HepG2 (cell line): Measurements from ENCODE around the gene LATS1. TPM values are rescaled to one million over a fixed set of nuclear protein-coding genes. Genes with fewer than 3 reads are reported as not detected.

Source experiments
- ATAC-seq: fragments of 200-7000 bp; cut with Tn5 transposase; 3 replicates; pipeline ENCODE4 v1.9.1; 2020; ENCODE audit warnings: mild to moderate bottlenecking, moderate library complexity
- BruUV-seq: library from RNA; stranded (reverse); fragments of 400-500 nt; replicated peaks from 2 replicates; lab custom pipeline; 2021; lab: Mats Ljungman, UMichigan
- CTCF ChIA-PET: fragments of 300-600 bp; formaldehyde crosslinking; extraction: SDS; loops from one replicate; lab custom pipeline; 2021; ENCODE audit warnings: low total read pairs, inconsistent platforms, low intra/inter-chr PET ratio; lab: Yijun Ruan, JAX
- POLR2A ChIA-PET: fragments of 350-600 bp; sonication (Branson Sonifier 250); formaldehyde crosslinking; loops from one replicate; lab custom pipeline; 2020; ENCODE audit warnings: antibody characterized with exemption, inconsistent platforms; lab: Yijun Ruan, JAX
- DNase-seq: peaks from one replicate; pipeline ENCODE4 v3.0.0-alpha.2; 2015; ENCODE audit warnings: low spot score
- FAIRE-seq: peaks from 3 replicates; lab custom pipeline; 2011; peaks lifted over from hg19 to GRCh38; lab: Jason Lieb, UNC
- H2AFZ ChIP-seq: one replicate; pipeline ENCODE4 v1.6.1; 2011; ENCODE audit warnings: low read length, inconsistent platforms
- H3K27ac ChIP-seq: fragments of 300-600 bp; 3 replicates; pipeline ENCODE4 v1.8.0; 2011; ENCODE audit warnings: mixed run types, mild to moderate bottlenecking, mixed read lengths, low read length, inconsistent platforms; ENCODE audit not compliant: insufficient read depth; ENCODE audit errors: extremely low read length
- H3K27me3 ChIP-seq, 2 experiments: fragments of 200-600 bp in 1 of 2; 2 replicates in 1 of 2; 3 replicates in 1 of 2; pipeline versions ENCODE4 v1.6.0 to v1.8.0; 2011; ENCODE audit warnings: low read length in 2 of 2, mild to moderate bottlenecking in 2 of 2, moderate library complexity in 2 of 2, inconsistent platforms in 1 of 2; ENCODE audit not compliant: insufficient read depth in 2 of 2, control insufficient read depth in 1 of 2
- H3K36me3 ChIP-seq, 2 experiments: fragments of 200-600 bp in 1 of 2; replicated peaks in 1 of 2; 2 replicates in 1 of 2; 3 replicates in 1 of 2; pipeline versions ENCODE4 v1.5.1 to v1.8.0; 2011; ENCODE audit warnings: low read length in 2 of 2, inconsistent platforms in 1 of 2; ENCODE audit not compliant: insufficient read depth in 2 of 2, control insufficient read depth in 1 of 2
- H3K4me1 ChIP-seq: 2 replicates; pipeline ENCODE4 v1.5.1; 2012; ENCODE audit warnings: low read length, inconsistent platforms; ENCODE audit not compliant: insufficient read depth
- H3K4me2 ChIP-seq: 2 replicates; pipeline ENCODE4 v1.6.0; 2011; ENCODE audit warnings: low read depth, low read length, inconsistent platforms
- H3K4me3 ChIP-seq, 3 experiments: fragments of 200-600 bp in 1 of 3; sonication (generic), shearing (Covaris generic) in 1 of 3; replicated peaks in 1 of 3; 2 replicates each; pipeline ENCODE4 v1.5.1; 2011 to 2016; ENCODE audit warnings: low read length in 3 of 3, inconsistent platforms in 2 of 3, low read depth in 2 of 3, mild to moderate bottlenecking in 2 of 3, control low read depth in 1 of 3, mixed read lengths in 1 of 3; ENCODE audit not compliant: insufficient read depth in 1 of 3
- H3K79me2 ChIP-seq: one replicate; pipeline ENCODE4 v1.6.1; 2011; ENCODE audit warnings: low read length, inconsistent platforms; ENCODE audit not compliant: insufficient read depth
- H3K9ac ChIP-seq: 2 replicates; pipeline ENCODE4 v1.6.0; 2011; ENCODE audit warnings: mild to moderate bottlenecking, low read depth, low read length, inconsistent platforms; ENCODE audit not compliant: insufficient read depth
- H3K9me3 ChIP-seq: 2 replicates; pipeline ENCODE4 v1.5.1; 2012; ENCODE audit warnings: mild to moderate bottlenecking, low read length
- H4K20me1 ChIP-seq: 2 replicates; pipeline ENCODE4 v1.6.0; 2011; ENCODE audit warnings: inconsistent platforms, mild to moderate bottlenecking, low read length, moderate library complexity; ENCODE audit not compliant: insufficient read depth
- IRF1 ChIP-seq: sonication (generic); formaldehyde crosslinking; IDR thresholded peaks from 2 replicates; pipeline ENCODE4 v1.4.0; 2020; ENCODE audit warnings: low read depth, mild to moderate bottlenecking, missing genetic modification reagents
- JARID2 ChIP-seq: sonication (generic); formaldehyde crosslinking; IDR thresholded peaks from 2 replicates; pipeline ENCODE4 v1.8.1; 2023; ENCODE audit warnings: missing genetic modification reagents, inconsistent platforms; ENCODE audit not compliant: insufficient replicate concordance
- KLF12 ChIP-seq: sonication (generic); formaldehyde crosslinking; IDR thresholded peaks from 2 replicates; pipeline ENCODE4 v1.4.0; 2020; ENCODE audit warnings: missing genetic modification reagents, borderline replicate concordance
- LCORL ChIP-seq, 2 experiments: fragments of 450-650 bp in 1 of 2; sonication (generic) in 1 of 2; formaldehyde crosslinking in 1 of 2; IDR thresholded peaks; 2 replicates each; pipeline versions ENCODE4 v1.5.0 to v1.6.1; 2017 to 2020; ENCODE audit warnings: antibody characterized with exemption in 1 of 2, missing genetic modification reagents in 1 of 2
- NAIF1 ChIP-seq: sonication (generic); formaldehyde crosslinking; IDR thresholded peaks from 2 replicates; pipeline ENCODE4 v1.5.0; 2020; ENCODE audit warnings: mild to moderate bottlenecking, missing genetic modification reagents, borderline replicate concordance
- POLR2AphosphoS2 ChIP-seq: IDR thresholded peaks from 2 replicates; pipeline ENCODE4 v1.6.1; 2011; ENCODE audit warnings: low read depth, low read length, improper control_type of control experiment
- TEAD2 ChIP-seq: sonication (generic); formaldehyde crosslinking; IDR thresholded peaks from 2 replicates; pipeline ENCODE4 v1.9.0; 2021; ENCODE audit warnings: missing genetic modification reagents
- ZNF121 ChIP-seq: sonication (generic); formaldehyde crosslinking; IDR thresholded peaks from 2 replicates; pipeline ENCODE4 v1.5.0; 2020; ENCODE audit warnings: mild to moderate bottlenecking, missing genetic modification reagents
- ZNF501 ChIP-seq: sonication (generic); formaldehyde crosslinking; IDR thresholded peaks from 2 replicates; pipeline ENCODE4 v1.5.1; 2020; ENCODE audit warnings: mild to moderate bottlenecking, moderate library complexity, missing genetic modification reagents
- WGBS: methylation state at CpG from one replicate; pipeline ENCODE4 v1.1.6; 2017; ENCODE audit warnings: low lambda C conversion rate; 5-methylcytosine and 5-hydroxymethylcytosine counted together
- in situ Hi-C: cut with HindIII; loops from 2 replicates; pipeline ENCODE4 v1.10.0; 2017; ENCODE audit warnings: low pct_unique_long_range_greater_than_20kb; ENCODE audit not compliant: extremely low pct_ligation_motif_present
- intact Hi-C: fragments of 100-400 bp; cut with micrococcal nuclease; formaldehyde crosslinking; loops from one replicate; pipeline ENCODE4 v1.10.0; 2022; ENCODE audit not compliant: unreplicated experiment
- polyA plus RNA-seq, 8 experiments: library from polyadenylated mRNA; depleted of rRNA in 3 of 8; stranded (reverse) in 7 of 8; unstranded in 1 of 8; fragments of >200 nt; fragmentation: Illumina TruSeq in 4 of 8; extraction: Trizol in 4 of 8; gene quantifications; 2 replicates each; pipeline versions ENCODE4 v1.2.1 to v1.2.3, GENCODE V29; 2011 to 2016; ENCODE audit warnings: low read depth in 4 of 8, missing spikeins in 1 of 8, mixed read lengths in 1 of 8; ENCODE audit not compliant: insufficient read depth in 1 of 8
- total RNA-seq, 5 experiments: library from RNA; depleted of rRNA; stranded (reverse); fragments of >200 nt; fragmentation: Illumina TruSeq; extraction: Trizol; gene quantifications; 2 replicates each; pipeline ENCODE4 v1.2.3, GENCODE V29; 2016; ENCODE audit warnings: low read depth in 1 of 5

LATS1 gene
- total and polyA plus RNA-seq, 2 of the 13 experiments (the other 11 are each of a cell fraction or from before 2014, with no cell fraction given) = 9.9 to 12.6 TPM

GRCh38 chr6:149615805-149616204, 102.1 kb downstream of the LATS1 start:
- FAIRE-seq = no peak

GRCh38 chr6:149614337-149614736, 103.6 kb downstream of the LATS1 start:
- H3K9ac ChIP-seq = no peak overlapping the region
- no peak overlapping the region for H2AFZ ChIP-seq
- CTCF ChIA-PET = no interaction called here
- DNase-seq (no peak), ATAC-seq (no peak), FAIRE-seq (no peak)
- H3K79me2 ChIP-seq = no peaks in the 10 kb centered on the region
- in situ Hi-C loops = no loop called here
- H3K4me3 ChIP-seq = no peak overlapping the region
- no peaks in the 10 kb centered on the region; the same call in 1 of the 2 replicates for H4K20me1 ChIP-seq
- BruUV-seq = no TSS peak
- H3K4me1 ChIP-seq = no peaks in the 10 kb centered on the region
- POLR2A ChIA-PET = no interaction called here
- peaks cover 13% of the 10 kb centered on the region for H3K9me3 ChIP-seq
- H3K27me3 ChIP-seq = no peaks in the 10 kb centered on the region
- H3K36me3 ChIP-seq = peaks cover 0 to 6% of the 10 kb centered on the region in 2 experiments; a peak in 2 of 5 replicates
- no peak overlapping the region for H3K4me2 ChIP-seq
- TF ChIP-seq ZNF121 (CRISPR knock-in tag) = peak; percentile 71
- no peak for TF ChIP-seq POLR2AphosphoS2
- TF ChIP-seq TEAD2 = no peak
- TF ChIP-seq NAIF1 (CRISPR knock-in tag) = no peak
- TF ChIP-seq LCORL (IDR thresholded peaks at IDR 0.05) = no peak
- TF ChIP-seq LCORL (CRISPR knock-in tag; IDR thresholded peaks at IDR 0.05) = no peak
- no peak for TF ChIP-seq JARID2 (CRISPR knock-in tag)
- H3K27ac ChIP-seq = no peak overlapping the region
- intact Hi-C loops = no loop called here
- WGBS = 90% methylated on average over 4 of the region's 4 CpGs

More at GRCh38 chr6:149615805-149616204, 102.1 kb downstream of the LATS1 start:
- peaks cover 0 to 11% of the 10 kb centered on the region in 2 experiments; a peak in 2 of 5 replicates for H3K36me3 ChIP-seq
- no peak for DNase-seq
- H3K27me3 ChIP-seq = no peaks in the 10 kb centered on the region
- no peak for ATAC-seq
- no peak overlapping the region for H3K9ac ChIP-seq
- 96% methylated on average over 5 of the region's 5 CpGs for WGBS
- no peak overlapping the region for H2AFZ ChIP-seq
- H3K4me1 ChIP-seq = no peaks in the 10 kb centered on the region
- no peaks in the 10 kb centered on the region for H3K79me2 ChIP-seq
- no peaks in the 10 kb centered on the region; the same call in 1 of the 2 replicates for H4K20me1 ChIP-seq
- no peak overlapping the region for H3K27ac ChIP-seq
- H3K4me2 ChIP-seq = no peak overlapping the region
- no peak for TF ChIP-seq ZNF501
- no peak for TF ChIP-seq KLF12 (CRISPR knock-in tag)
- no peak for TF ChIP-seq IRF1 (CRISPR knock-in tag)
- no TSS peak for BruUV-seq
- no peak overlapping the region for H3K4me3 ChIP-seq
- ChIA-PET POLR2A (no interaction called here), CTCF (no interaction called here)
- peaks cover 13% of the 10 kb centered on the region for H3K9me3 ChIP-seq
- intact Hi-C loops = no loop called here
- in situ Hi-C loops = no loop called here
